K562 (cell line): ENCODE measurements around the gene CPLANE2. TPM values are rescaled to one million over a fixed set of nuclear protein-coding genes. Genes with fewer than 3 reads are reported as not detected.

Experiments
- EGR1 ChIP-seq: fragments of 450-650 bp; conservative IDR thresholded peaks from 2 replicates; pipeline ENCODE4 v1.6.1; 2017; ENCODE audit warnings: mild to moderate bottlenecking
- MCM7 ChIP-seq, 2 experiments: fragments of 450-650 bp; IDR thresholded peaks; 2 replicates each; pipeline ENCODE4 v1.6.1; 2016 to 2018
- MEF2D ChIP-seq: conservative IDR thresholded peaks from 2 replicates; pipeline ENCODE4 v1.6.1; 2016; ENCODE audit warnings: low read depth, missing genetic modification characterization, missing compliant biosample characterization
- NFATC3 ChIP-seq: fragments of 450-650 bp; IDR thresholded peaks from 2 replicates; pipeline ENCODE4 v1.6.1; 2017; ENCODE audit warnings: mild to moderate bottlenecking
- NRF1 ChIP-seq, 2 experiments: fragments of 450-650 bp; IDR thresholded peaks in 1 of 2; conservative IDR thresholded peaks in 1 of 2; 2 replicates each; pipeline ENCODE4 v1.6.1; 2014; ENCODE audit warnings: mild to moderate bottlenecking in 2 of 2
- PRMT5 ChIP-seq: sonication (generic); formaldehyde crosslinking; IDR thresholded peaks from 2 replicates; pipeline ENCODE4 v1.5.0; 2020; ENCODE audit warnings: missing genetic modification reagents
- RBM25 ChIP-seq: fragments of 200-400 bp; formaldehyde crosslinking; IDR thresholded peaks from 2 replicates; pipeline ENCODE4 v1.6.1; 2018; ENCODE audit warnings: low read length, low read depth, moderate library complexity; ENCODE audit not compliant: severe bottlenecking
- TFAP4 ChIP-seq: sonication (generic); formaldehyde crosslinking; IDR thresholded peaks from 2 replicates; pipeline ENCODE4 v1.8.0; 2022; ENCODE audit warnings: missing genetic modification reagents, mild to moderate bottlenecking, moderate library complexity, borderline replicate concordance
- UBTF ChIP-seq, 2 experiments: IDR thresholded peaks; 2 replicates each; pipeline ENCODE4 v1.6.1; 2012; ENCODE audit warnings: improper control_type of control experiment in 2 of 2, low read depth in 2 of 2, low read length in 2 of 2, borderline replicate concordance in 1 of 2
- ZKSCAN1 ChIP-seq: fragments of 150-350 bp; IDR thresholded peaks from 2 replicates; pipeline ENCODE4 v1.6.1; 2016; ENCODE audit warnings: low read depth, low read length
- ZNF133 ChIP-seq: fragments of 250-450 bp; sonication (Bioruptor Pico); IDR thresholded peaks from 2 replicates; pipeline ENCODE4 v1.4.0; 2020; ENCODE audit warnings: mild to moderate bottlenecking
- ZNF175 ChIP-seq: fragments of 200-800 bp; sonication (Bioruptor generic); IDR thresholded peaks from 2 replicates; pipeline ENCODE4 v1.6.1; 2016; ENCODE audit warnings: low read depth, mild to moderate bottlenecking, missing genetic modification characterization, missing compliant biosample characterization
- polyA plus RNA-seq, 8 experiments: library from polyadenylated mRNA; depleted of rRNA in 4 of 8; stranded (reverse) in 5 of 8; unstranded in 3 of 8; fragments of >200 nt; fragmentation: Nextera tagmentation in 2 of 8; fragmentation: Illumina TruSeq in 1 of 8; extraction: Ambion mirVana in 2 of 8; extraction: Trizol in 1 of 8; gene quantifications; 2 replicates each; pipeline versions ENCODE4 v1.2.1 to v1.2.3, GENCODE V29; 2011 to 2014; ENCODE audit warnings: inconsistent platforms in 1 of 8, missing spikeins in 1 of 8
- total RNA-seq, 7 experiments: library from RNA; depleted of rRNA in 6 of 7; stranded (reverse); fragments of >200 nt in 6 of 7; fragmentation: Illumina TruSeq in 2 of 7; extraction: Trizol in 2 of 7; gene quantifications; 2 replicates each; pipeline versions ENCODE4 v1.2.1 to v1.2.3, GENCODE V29; 2011 to 2021; ENCODE audit warnings: low replicate concordance in 1 of 7
- TF ChIP-seq, protein P1 (sequence below): sonication (generic); formaldehyde crosslinking; IDR thresholded peaks from 2 replicates; pipeline ENCODE4 v1.8.0; 2022; ENCODE audit warnings: mild to moderate bottlenecking, low read depth, missing genetic modification reagents
- TF ChIP-seq, protein P2 (sequence below): fragments of 450-650 bp; formaldehyde crosslinking; IDR thresholded peaks from 2 replicates; pipeline ENCODE4 v1.4.0; 2022; ENCODE audit warnings: missing genetic modification characterization
- TF ChIP-seq, protein P3 (sequence below): fragments of 200-800 bp; sonication (Bioruptor generic); IDR thresholded peaks from 2 replicates; pipeline ENCODE4 v1.6.1; 2016; ENCODE audit warnings: missing genetic modification characterization, missing compliant biosample characterization

The CPLANE2 gene
- total and polyA plus RNA-seq, 9 of the 15 experiments (the other 6 are each of a cell fraction or from before 2014, with no cell fraction given): 0.17 to 20.9 (median 8.1) TPM

- TF ChIP-seq, protein P1, sequence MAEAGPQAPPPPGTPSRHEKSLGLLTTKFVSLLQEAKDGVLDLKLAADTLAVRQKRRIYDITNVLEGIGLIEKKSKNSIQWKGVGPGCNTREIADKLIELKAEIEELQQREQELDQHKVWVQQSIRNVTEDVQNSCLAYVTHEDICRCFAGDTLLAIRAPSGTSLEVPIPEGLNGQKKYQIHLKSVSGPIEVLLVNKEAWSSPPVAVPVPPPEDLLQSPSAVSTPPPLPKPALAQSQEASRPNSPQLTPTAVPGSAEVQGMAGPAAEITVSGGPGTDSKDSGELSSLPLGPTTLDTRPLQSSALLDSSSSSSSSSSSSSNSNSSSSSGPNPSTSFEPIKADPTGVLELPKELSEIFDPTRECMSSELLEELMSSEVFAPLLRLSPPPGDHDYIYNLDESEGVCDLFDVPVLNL (CRISPR knock-in tag): no peak
- TF ChIP-seq, protein P2, sequence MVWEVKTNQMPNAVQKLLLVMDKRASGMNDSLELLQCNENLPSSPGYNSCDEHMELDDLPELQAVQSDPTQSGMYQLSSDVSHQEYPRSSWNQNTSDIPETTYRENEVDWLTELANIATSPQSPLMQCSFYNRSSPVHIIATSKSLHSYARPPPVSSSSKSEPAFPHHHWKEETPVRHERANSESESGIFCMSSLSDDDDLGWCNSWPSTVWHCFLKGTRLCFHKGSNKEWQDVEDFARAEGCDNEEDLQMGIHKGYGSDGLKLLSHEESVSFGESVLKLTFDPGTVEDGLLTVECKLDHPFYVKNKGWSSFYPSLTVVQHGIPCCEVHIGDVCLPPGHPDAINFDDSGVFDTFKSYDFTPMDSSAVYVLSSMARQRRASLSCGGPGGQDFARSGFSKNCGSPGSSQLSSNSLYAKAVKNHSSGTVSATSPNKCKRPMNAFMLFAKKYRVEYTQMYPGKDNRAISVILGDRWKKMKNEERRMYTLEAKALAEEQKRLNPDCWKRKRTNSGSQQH (CRISPR knock-in tag): peak; percentile 48; the same call in 1 of the 2 replicates
- 0 out of 4 replicates have a peak, but pooled peaks of 1 of the 2 experiments have one; percentile 60 for TF ChIP-seq UBTF (IDR thresholded peaks at IDR 0.05; ENCODE audit: borderline replicate concordance in 1 of 2, low read depth in 2 of 2, low read length in 2 of 2)
- peak; percentile 40; the same call in 1 of the 2 replicates for TF ChIP-seq TFAP4
- 0 out of 2 replicates have a peak, but pooled peaks have one; percentile 65 for TF ChIP-seq ZKSCAN1
- TF ChIP-seq NRF1 (conservative IDR thresholded peaks at IDR 0.05 in 1 of 2, IDR thresholded peaks at IDR 0.05 in 1 of 2): peak; percentile 98
- no peak for TF ChIP-seq PRMT5 (CRISPR knock-in tag)
- peak; percentile 91 for TF ChIP-seq EGR1
- TF ChIP-seq MCM7 (IDR thresholded peaks at IDR 0.05): no peak
- TF ChIP-seq ZNF133 (CRISPR knock-in tag): no peak
- TF ChIP-seq, protein P3, sequence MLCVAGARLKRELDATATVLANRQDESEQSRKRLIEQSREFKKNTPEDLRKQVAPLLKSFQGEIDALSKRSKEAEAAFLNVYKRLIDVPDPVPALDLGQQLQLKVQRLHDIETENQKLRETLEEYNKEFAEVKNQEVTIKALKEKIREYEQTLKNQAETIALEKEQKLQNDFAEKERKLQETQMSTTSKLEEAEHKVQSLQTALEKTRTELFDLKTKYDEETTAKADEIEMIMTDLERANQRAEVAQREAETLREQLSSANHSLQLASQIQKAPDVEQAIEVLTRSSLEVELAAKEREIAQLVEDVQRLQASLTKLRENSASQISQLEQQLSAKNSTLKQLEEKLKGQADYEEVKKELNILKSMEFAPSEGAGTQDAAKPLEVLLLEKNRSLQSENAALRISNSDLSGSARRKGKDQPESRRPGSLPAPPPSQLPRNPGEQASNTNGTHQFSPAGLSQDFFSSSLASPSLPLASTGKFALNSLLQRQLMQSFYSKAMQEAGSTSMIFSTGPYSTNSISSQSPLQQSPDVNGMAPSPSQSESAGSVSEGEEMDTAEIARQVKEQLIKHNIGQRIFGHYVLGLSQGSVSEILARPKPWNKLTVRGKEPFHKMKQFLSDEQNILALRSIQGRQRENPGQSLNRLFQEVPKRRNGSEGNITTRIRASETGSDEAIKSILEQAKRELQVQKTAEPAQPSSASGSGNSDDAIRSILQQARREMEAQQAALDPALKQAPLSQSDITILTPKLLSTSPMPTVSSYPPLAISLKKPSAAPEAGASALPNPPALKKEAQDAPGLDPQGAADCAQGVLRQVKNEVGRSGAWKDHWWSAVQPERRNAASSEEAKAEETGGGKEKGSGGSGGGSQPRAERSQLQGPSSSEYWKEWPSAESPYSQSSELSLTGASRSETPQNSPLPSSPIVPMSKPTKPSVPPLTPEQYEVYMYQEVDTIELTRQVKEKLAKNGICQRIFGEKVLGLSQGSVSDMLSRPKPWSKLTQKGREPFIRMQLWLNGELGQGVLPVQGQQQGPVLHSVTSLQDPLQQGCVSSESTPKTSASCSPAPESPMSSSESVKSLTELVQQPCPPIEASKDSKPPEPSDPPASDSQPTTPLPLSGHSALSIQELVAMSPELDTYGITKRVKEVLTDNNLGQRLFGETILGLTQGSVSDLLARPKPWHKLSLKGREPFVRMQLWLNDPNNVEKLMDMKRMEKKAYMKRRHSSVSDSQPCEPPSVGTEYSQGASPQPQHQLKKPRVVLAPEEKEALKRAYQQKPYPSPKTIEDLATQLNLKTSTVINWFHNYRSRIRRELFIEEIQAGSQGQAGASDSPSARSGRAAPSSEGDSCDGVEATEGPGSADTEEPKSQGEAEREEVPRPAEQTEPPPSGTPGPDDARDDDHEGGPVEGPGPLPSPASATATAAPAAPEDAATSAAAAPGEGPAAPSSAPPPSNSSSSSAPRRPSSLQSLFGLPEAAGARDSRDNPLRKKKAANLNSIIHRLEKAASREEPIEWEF: no peak
- no peak for TF ChIP-seq NFATC3
- TF ChIP-seq RBM25: peak; percentile 20
- TF ChIP-seq MEF2D (tag): no peak
- no peak for TF ChIP-seq ZNF175 (CRISPR knock-in tag)
These were observed at the start of gene CPLANE2 (continued) for GRCh38 chr1:16236511-16237342.
